Measurements from ENCODE around the gene GALNT9.
"Not testable (repeated sequence)": the region's sequence is repeated elsewhere in the genome, so short reads cannot be mapped to it uniquely, and the experiment has no call there.

The GALNT9 gene

DNA sequence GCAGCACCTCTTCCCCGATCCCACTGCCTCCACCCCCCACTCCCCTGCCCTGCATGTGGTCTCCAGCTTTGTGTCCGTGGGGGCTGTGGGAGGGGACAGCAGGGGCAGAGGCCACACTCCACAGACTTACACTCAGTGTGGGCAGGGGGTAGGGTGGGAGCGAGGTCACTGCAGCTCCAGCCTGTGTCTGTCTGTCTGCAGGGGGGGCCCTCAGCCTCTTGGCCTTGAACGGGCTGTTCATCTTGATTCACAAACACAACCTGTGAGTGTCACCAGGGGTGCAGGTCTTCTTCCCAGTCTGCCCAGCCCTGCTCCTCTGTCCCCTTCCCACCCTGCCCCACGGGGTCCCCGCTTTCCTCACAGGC lies 178.6 kb downstream of the GALNT9 start:
- H3K36me3 Mint-ChIP-seq (ENCODE audit: low read depth), result peaks cover 9% of the 10 kb centered on the region
- H3K27me3 Mint-ChIP-seq (ENCODE audit: low read depth, poor library complexity), result peaks cover 3% of the 10 kb centered on the region
- peaks cover 19% of the 10 kb centered on the region for H3K4me1 Mint-ChIP-seq
- H3K4me3 Mint-ChIP-seq, result no peak overlapping the region
- no peak overlapping the region for H3K27ac Mint-ChIP-seq
- no peak for DNase-seq
- TF ChIP-seq, protein P1, sequence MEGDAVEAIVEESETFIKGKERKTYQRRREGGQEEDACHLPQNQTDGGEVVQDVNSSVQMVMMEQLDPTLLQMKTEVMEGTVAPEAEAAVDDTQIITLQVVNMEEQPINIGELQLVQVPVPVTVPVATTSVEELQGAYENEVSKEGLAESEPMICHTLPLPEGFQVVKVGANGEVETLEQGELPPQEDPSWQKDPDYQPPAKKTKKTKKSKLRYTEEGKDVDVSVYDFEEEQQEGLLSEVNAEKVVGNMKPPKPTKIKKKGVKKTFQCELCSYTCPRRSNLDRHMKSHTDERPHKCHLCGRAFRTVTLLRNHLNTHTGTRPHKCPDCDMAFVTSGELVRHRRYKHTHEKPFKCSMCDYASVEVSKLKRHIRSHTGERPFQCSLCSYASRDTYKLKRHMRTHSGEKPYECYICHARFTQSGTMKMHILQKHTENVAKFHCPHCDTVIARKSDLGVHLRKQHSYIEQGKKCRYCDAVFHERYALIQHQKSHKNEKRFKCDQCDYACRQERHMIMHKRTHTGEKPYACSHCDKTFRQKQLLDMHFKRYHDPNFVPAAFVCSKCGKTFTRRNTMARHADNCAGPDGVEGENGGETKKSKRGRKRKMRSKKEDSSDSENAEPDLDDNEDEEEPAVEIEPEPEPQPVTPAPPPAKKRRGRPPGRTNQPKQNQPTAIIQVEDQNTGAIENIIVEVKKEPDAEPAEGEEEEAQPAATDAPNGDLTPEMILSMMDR (IDR thresholded peaks at IDR 0.05), result no peak
- H3K9me3 Mint-ChIP-seq, result no peaks in the 10 kb centered on the region

GRCh38 chr12:132149526-132149925 lies 179.9 kb downstream of the GALNT9 start:
- not testable (repeated sequence) for H3K9me3 Mint-ChIP-seq; H3K36me3 Mint-ChIP-seq (ENCODE audit: low read depth); H3K27ac Mint-ChIP-seq; H3K4me3 Mint-ChIP-seq; H3K27me3 Mint-ChIP-seq (ENCODE audit: low read depth, poor library complexity); DNase-seq
- peaks cover 24% of the 10 kb centered on the region for H3K4me1 Mint-ChIP-seq

GRCh38 chr12:132148368-132149045 lies 180.9 kb downstream of the GALNT9 start:
- no peaks in the 10 kb centered on the region for H3K9me3 Mint-ChIP-seq
- no peak overlapping the region for H3K4me3 Mint-ChIP-seq
- H3K27me3 Mint-ChIP-seq (ENCODE audit: low read depth, poor library complexity), result peaks cover 9% of the 10 kb centered on the region
- no peak overlapping the region for H3K27ac Mint-ChIP-seq
- peaks cover 19% of the 10 kb centered on the region for H3K4me1 Mint-ChIP-seq
- DNase-seq, result no peak
- H3K36me3 Mint-ChIP-seq (ENCODE audit: low read depth), result peaks cover 9% of the 10 kb centered on the region
- TF ChIP-seq, protein P1 (IDR thresholded peaks at IDR 0.05), result no peak

- Mint-ChIP-seq H3K9me3 (no peaks in the 10 kb centered on the region), H3K4me3 (no peak overlapping the region), H3K27me3 (ENCODE audit: low read depth, poor library complexity) (peaks cover 14% of the 10 kb centered on the region), H3K27ac (no peak overlapping the region), H3K36me3 (ENCODE audit: low read depth) (peaks cover 12% of the 10 kb centered on the region), H3K4me1 (peaks cover 24% of the 10 kb centered on the region)
- no peak for DNase-seq
- TF ChIP-seq, protein P1 (IDR thresholded peaks at IDR 0.05), result no peak
Measured at GRCh38 chr12:132147423-132148367, 181.7 kb downstream of the GALNT9 start.

GRCh38 chr12:132146772-132147422 lies 182.5 kb downstream of the GALNT9 start:
- DNase-seq, result no peak
- H3K4me1 Mint-ChIP-seq, result peaks cover 32% of the 10 kb centered on the region
- H3K27ac Mint-ChIP-seq, result no peak overlapping the region
- H3K36me3 Mint-ChIP-seq (ENCODE audit: low read depth), result peaks cover 12% of the 10 kb centered on the region
- H3K4me3 Mint-ChIP-seq, result no peak overlapping the region
- H3K27me3 Mint-ChIP-seq (ENCODE audit: low read depth, poor library complexity), result peaks cover 14% of the 10 kb centered on the region
- TF ChIP-seq, protein P1 (IDR thresholded peaks at IDR 0.05), result no peak
- no peaks in the 10 kb centered on the region for H3K9me3 Mint-ChIP-seq

All from nephron progenitor cell (in vitro differentiated cells).